ENCODE results near the gene TCF4. TPM values are rescaled to one million over a fixed set of nuclear protein-coding genes. Genes with fewer than 3 reads are reported as not detected.

Gene TCF4
- total and polyA plus RNA-seq, 2 of the 13 experiments (the other 11 are each of a cell fraction or from before 2014, with no cell fraction given): not detected

DNA sequence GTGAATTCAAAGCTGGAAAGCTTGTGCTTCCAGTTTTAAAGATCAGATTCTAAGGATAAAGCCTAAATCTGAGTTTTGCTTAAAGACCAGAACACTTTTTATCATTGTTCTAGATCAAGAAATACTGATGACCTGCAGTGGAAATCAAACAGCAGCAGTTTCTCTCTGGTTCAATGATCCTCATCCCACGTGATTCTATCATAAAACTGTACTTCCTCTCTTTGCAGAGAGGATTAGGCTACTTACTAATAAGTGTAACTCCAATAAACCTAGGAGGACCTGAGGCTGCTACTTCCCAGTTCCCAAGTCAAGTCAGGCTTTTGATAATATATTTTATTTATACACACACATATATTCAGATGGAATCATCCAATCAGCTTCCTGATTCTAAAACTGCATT is 81.9 kb downstream of the TCF4 start (continued):
- TF ChIP-seq, protein P1, sequence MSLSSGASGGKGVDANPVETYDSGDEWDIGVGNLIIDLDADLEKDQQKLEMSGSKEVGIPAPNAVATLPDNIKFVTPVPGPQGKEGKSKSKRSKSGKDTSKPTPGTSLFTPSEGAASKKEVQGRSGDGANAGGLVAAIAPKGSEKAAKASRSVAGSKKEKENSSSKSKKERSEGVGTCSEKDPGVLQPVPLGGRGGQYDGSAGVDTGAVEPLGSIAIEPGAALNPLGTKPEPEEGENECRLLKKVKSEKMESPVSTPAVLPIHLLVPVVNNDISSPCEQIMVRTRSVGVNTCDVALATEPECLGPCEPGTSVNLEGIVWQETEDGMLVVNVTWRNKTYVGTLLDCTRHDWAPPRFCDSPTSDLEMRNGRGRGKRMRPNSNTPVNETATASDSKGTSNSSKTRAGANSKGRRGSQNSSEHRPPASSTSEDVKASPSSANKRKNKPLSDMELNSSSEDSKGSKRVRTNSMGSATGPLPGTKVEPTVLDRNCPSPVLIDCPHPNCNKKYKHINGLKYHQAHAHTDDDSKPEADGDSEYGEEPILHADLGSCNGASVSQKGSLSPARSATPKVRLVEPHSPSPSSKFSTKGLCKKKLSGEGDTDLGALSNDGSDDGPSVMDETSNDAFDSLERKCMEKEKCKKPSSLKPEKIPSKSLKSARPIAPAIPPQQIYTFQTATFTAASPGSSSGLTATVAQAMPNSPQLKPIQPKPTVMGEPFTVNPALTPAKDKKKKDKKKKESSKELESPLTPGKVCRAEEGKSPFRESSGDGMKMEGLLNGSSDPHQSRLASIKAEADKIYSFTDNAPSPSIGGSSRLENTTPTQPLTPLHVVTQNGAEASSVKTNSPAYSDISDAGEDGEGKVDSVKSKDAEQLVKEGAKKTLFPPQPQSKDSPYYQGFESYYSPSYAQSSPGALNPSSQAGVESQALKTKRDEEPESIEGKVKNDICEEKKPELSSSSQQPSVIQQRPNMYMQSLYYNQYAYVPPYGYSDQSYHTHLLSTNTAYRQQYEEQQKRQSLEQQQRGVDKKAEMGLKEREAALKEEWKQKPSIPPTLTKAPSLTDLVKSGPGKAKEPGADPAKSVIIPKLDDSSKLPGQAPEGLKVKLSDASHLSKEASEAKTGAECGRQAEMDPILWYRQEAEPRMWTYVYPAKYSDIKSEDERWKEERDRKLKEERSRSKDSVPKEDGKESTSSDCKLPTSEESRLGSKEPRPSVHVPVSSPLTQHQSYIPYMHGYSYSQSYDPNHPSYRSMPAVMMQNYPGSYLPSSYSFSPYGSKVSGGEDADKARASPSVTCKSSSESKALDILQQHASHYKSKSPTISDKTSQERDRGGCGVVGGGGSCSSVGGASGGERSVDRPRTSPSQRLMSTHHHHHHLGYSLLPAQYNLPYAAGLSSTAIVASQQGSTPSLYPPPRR (CRISPR knock-in tag; IDR thresholded peaks at IDR 0.05; ENCODE audit: borderline replicate concordance): no peak
- TF ChIP-seq, protein P2, sequence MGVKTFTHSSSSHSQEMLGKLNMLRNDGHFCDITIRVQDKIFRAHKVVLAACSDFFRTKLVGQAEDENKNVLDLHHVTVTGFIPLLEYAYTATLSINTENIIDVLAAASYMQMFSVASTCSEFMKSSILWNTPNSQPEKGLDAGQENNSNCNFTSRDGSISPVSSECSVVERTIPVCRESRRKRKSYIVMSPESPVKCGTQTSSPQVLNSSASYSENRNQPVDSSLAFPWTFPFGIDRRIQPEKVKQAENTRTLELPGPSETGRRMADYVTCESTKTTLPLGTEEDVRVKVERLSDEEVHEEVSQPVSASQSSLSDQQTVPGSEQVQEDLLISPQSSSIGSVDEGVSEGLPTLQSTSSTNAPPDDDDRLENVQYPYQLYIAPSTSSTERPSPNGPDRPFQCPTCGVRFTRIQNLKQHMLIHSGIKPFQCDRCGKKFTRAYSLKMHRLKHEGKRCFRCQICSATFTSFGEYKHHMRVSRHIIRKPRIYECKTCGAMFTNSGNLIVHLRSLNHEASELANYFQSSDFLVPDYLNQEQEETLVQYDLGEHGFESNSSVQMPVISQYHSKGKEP (CRISPR knock-in tag; IDR thresholded peaks at IDR 0.05): no peak
- TF ChIP-seq PTBP1 (IDR thresholded peaks at IDR 0.05; ENCODE audit: low read depth, low read length, poor library complexity, severe bottlenecking): no peak
- TF ChIP-seq HDAC2 (CRISPR knock-in tag; IDR thresholded peaks at IDR 0.05): no peak
- no peak for TF ChIP-seq KLF9 (CRISPR knock-in tag; IDR thresholded peaks at IDR 0.05; ENCODE audit: low read depth)
- TF ChIP-seq ZMYM4 (CRISPR knock-in tag; IDR thresholded peaks at IDR 0.05): no peak
- TF ChIP-seq SRSF4 (IDR thresholded peaks at IDR 0.05; ENCODE audit: low read depth, low read length, poor library complexity, severe bottlenecking): no peak
- TF ChIP-seq ZNF326 (CRISPR knock-in tag; IDR thresholded peaks at IDR 0.05; ENCODE audit: borderline replicate concordance): no peak
- no peak for TF ChIP-seq MAFG (CRISPR knock-in tag; IDR thresholded peaks at IDR 0.05)

All from HepG2 (cell line).